Measurements from ENCODE around the gene GPER1. TPM values are rescaled to one million over a fixed set of nuclear protein-coding genes. Genes with fewer than 3 reads are reported as not detected.
"Not testable (repeated sequence)": the region's sequence is repeated elsewhere in the genome, so short reads cannot be mapped to it uniquely, and the experiment has no call there.

The GPER1 gene
- total RNA-seq, 2 experiments from 2014 or later = not detected

DNA sequence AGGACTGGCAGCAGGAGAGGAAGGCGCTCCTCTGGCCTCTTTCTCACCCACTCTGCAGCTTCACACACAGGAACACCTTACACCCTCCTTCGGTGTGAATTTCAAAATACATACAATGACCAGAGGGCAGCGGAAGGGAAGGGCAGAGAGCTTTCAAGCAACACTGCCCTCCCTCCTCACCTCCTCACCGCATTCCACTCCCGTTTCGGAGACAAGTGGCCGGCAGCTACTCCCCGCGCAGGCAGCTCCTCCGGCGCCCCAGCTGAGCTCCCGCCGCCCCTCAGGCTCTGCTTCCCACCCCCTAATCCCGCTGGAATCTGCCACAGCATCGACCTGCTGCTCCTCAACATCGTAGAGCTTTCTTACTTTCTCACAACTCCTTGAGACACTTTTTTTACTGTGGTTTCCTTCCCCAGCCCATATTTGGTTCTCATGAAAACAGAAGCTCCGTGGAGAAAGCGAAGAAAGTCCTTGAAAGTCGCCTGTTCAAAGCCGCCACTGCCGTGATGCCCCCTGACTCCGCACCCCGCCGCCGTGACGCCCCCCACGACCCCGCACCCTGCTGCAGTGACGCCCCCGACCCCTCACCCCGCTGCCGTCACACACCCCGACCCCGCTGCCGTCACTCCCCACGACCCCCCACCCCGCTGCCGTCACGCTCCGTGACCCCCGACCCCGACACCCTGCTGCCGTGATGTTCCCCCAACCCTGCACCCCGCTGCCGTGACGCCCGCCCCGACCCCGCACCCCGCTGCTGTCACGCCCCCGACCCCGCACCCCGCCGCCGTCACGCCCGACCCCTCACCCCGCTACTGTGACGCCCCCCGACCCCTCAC is 14.6 kb upstream of the GPER1 start:
- H3K9me3 ChIP-seq (ENCODE audit: control insufficient read depth in 1 of 2, insufficient read depth in 1 of 2, low read length in 2 of 2) = peaks cover 0 to 8% of the 10 kb centered on the region in 2 experiments
- ATAC-seq (ENCODE audit: poor library complexity) = no peak
- H3K36me3 Mint-ChIP-seq (ENCODE audit: low read depth) = no peaks in the 10 kb centered on the region
- intact Hi-C loops (cut with DNase I, micrococcal nuclease) = no loop called here
- H3K4me3 ChIP-seq (ENCODE audit: low read length) = no peak overlapping the region
- H3K27me3 ChIP-seq (ENCODE audit: control insufficient read depth in 1 of 2, insufficient read depth in 2 of 2, low read length in 2 of 2) = no peaks in the 10 kb centered on the region
- no peaks in the 10 kb centered on the region for H3K4me1 ChIP-seq (ENCODE audit: insufficient read depth, low read length)
- no peaks in the 10 kb centered on the region for H3K9me3 Mint-ChIP-seq
- H3K4me1 Mint-ChIP-seq (ENCODE audit: low read depth) = no peaks in the 10 kb centered on the region
- H3K36me3 ChIP-seq (ENCODE audit: insufficient read depth, low read length) = no peaks in the 10 kb centered on the region
- DNase-seq = no peak
- ChIA-PET POLR2A (no interaction called here), CTCF (interaction anchor here (1.0 kb wide), 1 partner anchor 80 kb away, joined by 6 read pairs; no protein-coding TSS in a partner anchor)
- H3K27ac ChIP-seq (ENCODE audit: low read depth in 1 of 2, low read length in 2 of 2) = no peak overlapping the region
- no peak overlapping the region for H3K4me3 Mint-ChIP-seq
- TF ChIP-seq, protein P1, sequence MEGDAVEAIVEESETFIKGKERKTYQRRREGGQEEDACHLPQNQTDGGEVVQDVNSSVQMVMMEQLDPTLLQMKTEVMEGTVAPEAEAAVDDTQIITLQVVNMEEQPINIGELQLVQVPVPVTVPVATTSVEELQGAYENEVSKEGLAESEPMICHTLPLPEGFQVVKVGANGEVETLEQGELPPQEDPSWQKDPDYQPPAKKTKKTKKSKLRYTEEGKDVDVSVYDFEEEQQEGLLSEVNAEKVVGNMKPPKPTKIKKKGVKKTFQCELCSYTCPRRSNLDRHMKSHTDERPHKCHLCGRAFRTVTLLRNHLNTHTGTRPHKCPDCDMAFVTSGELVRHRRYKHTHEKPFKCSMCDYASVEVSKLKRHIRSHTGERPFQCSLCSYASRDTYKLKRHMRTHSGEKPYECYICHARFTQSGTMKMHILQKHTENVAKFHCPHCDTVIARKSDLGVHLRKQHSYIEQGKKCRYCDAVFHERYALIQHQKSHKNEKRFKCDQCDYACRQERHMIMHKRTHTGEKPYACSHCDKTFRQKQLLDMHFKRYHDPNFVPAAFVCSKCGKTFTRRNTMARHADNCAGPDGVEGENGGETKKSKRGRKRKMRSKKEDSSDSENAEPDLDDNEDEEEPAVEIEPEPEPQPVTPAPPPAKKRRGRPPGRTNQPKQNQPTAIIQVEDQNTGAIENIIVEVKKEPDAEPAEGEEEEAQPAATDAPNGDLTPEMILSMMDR (IDR thresholded peaks at IDR 0.05) = no peak
- no peaks in the 10 kb centered on the region for H3K27me3 Mint-ChIP-seq
- no peak overlapping the region for H3K27ac Mint-ChIP-seq

DNA sequence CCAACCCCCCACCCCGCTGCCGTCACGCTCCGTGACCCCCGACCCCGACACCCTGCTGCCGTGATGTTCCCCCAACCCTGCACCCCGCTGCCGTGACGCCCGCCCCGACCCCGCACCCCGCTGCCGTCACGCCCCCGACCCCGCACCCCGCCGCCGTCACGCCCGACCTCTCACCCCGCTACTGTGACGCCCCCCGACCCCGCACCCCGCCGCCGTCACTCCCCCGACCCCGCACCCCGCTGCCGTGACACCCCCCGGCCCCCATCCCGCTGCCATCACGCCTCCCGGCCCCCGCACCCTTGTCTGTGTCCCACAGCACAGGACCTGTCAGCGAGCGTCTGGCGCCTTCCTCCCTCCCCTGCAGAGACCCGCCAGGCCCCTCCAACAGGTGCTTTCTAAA is 13.9 kb upstream of the GPER1 start:
- H3K36me3 Mint-ChIP-seq (ENCODE audit: low read depth); POLR2A ChIA-PET; CTCF ChIA-PET: not testable (repeated sequence)

GRCh38 chr7:1074593-1075431 is 13.1 kb upstream of the GPER1 start:
- Mint-ChIP-seq H3K4me3 (no peak overlapping the region), H3K4me1 (ENCODE audit: low read depth) (no peaks in the 10 kb centered on the region), H3K9me3 (no peaks in the 10 kb centered on the region), H3K27ac (no peak overlapping the region), H3K27me3 (no peaks in the 10 kb centered on the region), H3K36me3 (ENCODE audit: low read depth) (no peaks in the 10 kb centered on the region)
- ChIA-PET CTCF (interaction anchor here (0.9 kb wide), 2 partner anchors 82 to 101 kb away, joined by 3 to 7 read pairs; no protein-coding TSS in a partner anchor), POLR2A (no interaction called here)
- Histone ChIP-seq H3K27me3 (ENCODE audit: control insufficient read depth in 1 of 2, insufficient read depth in 2 of 2, low read length in 2 of 2) (no peaks in the 10 kb centered on the region), H3K4me1 (ENCODE audit: insufficient read depth, low read length) (no peaks in the 10 kb centered on the region), H3K4me3 (ENCODE audit: low read length) (no peak overlapping the region), H3K36me3 (ENCODE audit: insufficient read depth, low read length) (no peaks in the 10 kb centered on the region), H3K27ac (ENCODE audit: low read depth in 1 of 2, low read length in 2 of 2) (no peak overlapping the region), H3K9me3 (ENCODE audit: control insufficient read depth in 1 of 2, insufficient read depth in 1 of 2, low read length in 2 of 2) (peaks cover 0 to 8% of the 10 kb centered on the region in 2 experiments)
- ATAC-seq (ENCODE audit: poor library complexity) = no peak
- TF ChIP-seq, protein P1 (IDR thresholded peaks at IDR 0.05) = no peak
- DNase-seq = no peak
- intact Hi-C loops (cut with DNase I, micrococcal nuclease) = no loop called here

More for the DNA sequence above, 13.9 kb upstream of the GPER1 start:
- H3K9me3 Mint-ChIP-seq; H3K27me3 Mint-ChIP-seq; H3K4me1 Mint-ChIP-seq (ENCODE audit: low read depth); H3K27ac Mint-ChIP-seq; intact Hi-C loops (cut with DNase I, micrococcal nuclease); H3K36me3 ChIP-seq (ENCODE audit: insufficient read depth, low read length); DNase-seq; H3K4me3 ChIP-seq (ENCODE audit: low read length); H3K9me3 ChIP-seq (ENCODE audit: control insufficient read depth in 1 of 2, insufficient read depth in 1 of 2, low read length in 2 of 2); H3K4me3 Mint-ChIP-seq; H3K27me3 ChIP-seq (ENCODE audit: control insufficient read depth in 1 of 2, insufficient read depth in 2 of 2, low read length in 2 of 2); ATAC-seq (ENCODE audit: poor library complexity); H3K4me1 ChIP-seq (ENCODE audit: insufficient read depth, low read length); H3K27ac ChIP-seq (ENCODE audit: low read depth in 1 of 2, low read length in 2 of 2): not testable (repeated sequence)

Data from CD4-positive, alpha-beta T cell (primary cell).